ENCODE data around the gene TENM4.

- no peak for TF ChIP-seq TOX (CRISPR knock-in tag; IDR thresholded peaks at IDR 0.05; ENCODE audit: borderline replicate concordance)
- TF ChIP-seq BACH2 (CRISPR knock-in tag; IDR thresholded peaks at IDR 0.05; ENCODE audit: borderline replicate concordance), result no peak
- TF ChIP-seq CREB5 (CRISPR knock-in tag; IDR thresholded peaks at IDR 0.05; ENCODE audit: low read depth), result no peak
- no peak for TF ChIP-seq RARB (CRISPR knock-in tag; IDR thresholded peaks at IDR 0.05)
- TF ChIP-seq ZC3H10 (CRISPR knock-in tag; IDR thresholded peaks at IDR 0.05), result no peak
- no peak for TF ChIP-seq ZNF70 (CRISPR knock-in tag; IDR thresholded peaks at IDR 0.05)
- TF ChIP-seq POU6F1 (CRISPR knock-in tag; IDR thresholded peaks at IDR 0.05; ENCODE audit: borderline replicate concordance, low read depth), result no peak
- no peak for TF ChIP-seq CSRNP3 (CRISPR knock-in tag; IDR thresholded peaks at IDR 0.05)
- TF ChIP-seq PATZ1 (CRISPR knock-in tag; IDR thresholded peaks at IDR 0.05; ENCODE audit: borderline replicate concordance), result no peak
- no peak for TF ChIP-seq ZFP3 (CRISPR knock-in tag; IDR thresholded peaks at IDR 0.05)
- TF ChIP-seq TSHZ2 (CRISPR knock-in tag; IDR thresholded peaks at IDR 0.05), result no peak
- no peak for TF ChIP-seq TCF4 (CRISPR knock-in tag; IDR thresholded peaks at IDR 0.05; ENCODE audit: borderline replicate concordance)
- no peak for TF ChIP-seq PPARA (CRISPR knock-in tag; IDR thresholded peaks at IDR 0.05; ENCODE audit: borderline replicate concordance)
- TF ChIP-seq ZNF565 (CRISPR knock-in tag; conservative IDR thresholded peaks at IDR 0.05; ENCODE audit: low read depth), result no peak
These were observed 251.2 kb downstream of the TENM4 start for GRCh38 chr11:79189601-79190000.
